ENCODE data around the gene NUP98.

NUP98 gene

GRCh38 chr11:3736816-3737215, 60.5 kb downstream of the NUP98 start:
- DNase-seq (ENCODE audit: low read depth, low spot score) = no peak

- no peak for DNase-seq (ENCODE audit: low read depth, low spot score)
Measured at GRCh38 chr11:3735827-3736226, 61.5 kb downstream of the NUP98 start.

- no peak for DNase-seq (ENCODE audit: low read depth, low spot score)
Measured at GRCh38 chr11:3732671-3733436, 64.5 kb downstream of the NUP98 start.

GRCh38 chr11:3723014-3723708, 74.2 kb downstream of the NUP98 start:
- DNase-seq (ENCODE audit: low read depth, low spot score) = no peak

- no peak for DNase-seq (ENCODE audit: low read depth, low spot score)
Measured at GRCh38 chr11:3722100-3722499, 75.3 kb downstream of the NUP98 start.

- no peak for DNase-seq (ENCODE audit: low read depth, low spot score)
Measured at GRCh38 chr11:3720997-3721396, 76.4 kb downstream of the NUP98 start.

- DNase-seq (ENCODE audit: low read depth, low spot score) = no peak
Measured at GRCh38 chr11:3712274-3712673, 85.1 kb downstream of the NUP98 start.

GRCh38 chr11:3710485-3711259, 86.7 kb downstream of the NUP98 start:
- DNase-seq (ENCODE audit: low read depth, low spot score) = no peak

- DNase-seq (ENCODE audit: low read depth, low spot score) = no peak
Measured at GRCh38 chr11:3709977-3710376, 87.4 kb downstream of the NUP98 start.

GRCh38 chr11:3707176-3707575, 90.2 kb downstream of the NUP98 start:
- DNase-seq (ENCODE audit: low read depth, low spot score) = no peak

- DNase-seq (ENCODE audit: low read depth, low spot score) = no peak
Measured at GRCh38 chr11:3703383-3703782, 94.0 kb downstream of the NUP98 start.

- no peak for DNase-seq (ENCODE audit: low read depth, low spot score)
Measured at GRCh38 chr11:3700910-3701309, 96.4 kb downstream of the NUP98 start.

- no peak for DNase-seq (ENCODE audit: low read depth, low spot score)
Measured at GRCh38 chr11:3700410-3700809, 96.9 kb downstream of the NUP98 start.

- no peak for DNase-seq (ENCODE audit: low read depth, low spot score)
Measured at GRCh38 chr11:3686751-3687150, 110.6 kb downstream of the NUP98 start.

- no peak for DNase-seq (ENCODE audit: low read depth, low spot score)
Measured at GRCh38 chr11:3685923-3686322, 111.4 kb downstream of the NUP98 start.

- no peak for DNase-seq (ENCODE audit: low read depth, low spot score)
Measured at GRCh38 chr11:3684819-3685172, 112.6 kb downstream of the NUP98 start.

- DNase-seq (ENCODE audit: low read depth, low spot score) = no peak
Measured at GRCh38 chr11:3684129-3684818, 113.1 kb downstream of the NUP98 start.

- DNase-seq (ENCODE audit: low read depth, low spot score) = no peak
Measured at GRCh38 chr11:3683039-3683438, 114.3 kb downstream of the NUP98 start.

GRCh38 chr11:3679077-3679476, 118.3 kb downstream of the NUP98 start:
- no peak for DNase-seq (ENCODE audit: low read depth, low spot score)

- no peak for DNase-seq (ENCODE audit: low read depth, low spot score)
Measured at GRCh38 chr11:3675971-3676370, 121.4 kb downstream of the NUP98 start.

GRCh38 chr11:3674189-3674588, 123.2 kb downstream of the NUP98 start:
- peak; percentile 18 for DNase-seq (ENCODE audit: low read depth, low spot score)

Measured in ELF-1 (cell line).